KMS-11 (cell line): ENCODE results near the gene IFT80.
"Not testable (repeated sequence)": the region's sequence is repeated elsewhere in the genome, so short reads cannot be mapped to it uniquely, and the experiment has no call there.

Experiments used
- H2AFZ ChIP-seq: fragments of 200-600 bp; sonication (generic); 2 replicates; pipeline ENCODE4 v1.6.1; 2016; ENCODE audit warnings: antibody characterized with exemption, mixed run types, low read depth
- H3K27ac ChIP-seq: fragments of 200-600 bp; sonication (generic); 2 replicates; pipeline ENCODE4 v1.6.1; 2016; ENCODE audit warnings: mild to moderate bottlenecking, mixed run types
- H3K27me3 ChIP-seq: fragments of 200-600 bp; sonication (generic); 2 replicates; pipeline ENCODE4 v1.6.1; 2017; ENCODE audit warnings: mild to moderate bottlenecking, low read depth, mixed run types, moderate library complexity; ENCODE audit not compliant: insufficient read depth
- H3K36me3 ChIP-seq: fragments of 200-600 bp; sonication (generic); 2 replicates; pipeline ENCODE4 v1.6.1; 2017; ENCODE audit warnings: mild to moderate bottlenecking, mixed run types; ENCODE audit not compliant: insufficient read depth
- H3K4me1 ChIP-seq: fragments of 200-600 bp; sonication (generic); 2 replicates; pipeline ENCODE4 v1.6.1; 2016; ENCODE audit warnings: mild to moderate bottlenecking, low read depth, mixed run types; ENCODE audit not compliant: poor library complexity, severe bottlenecking
- H3K4me2 ChIP-seq: fragments of 200-600 bp; sonication (generic); 2 replicates; pipeline ENCODE4 v1.7.0; 2016; ENCODE audit warnings: mild to moderate bottlenecking, mixed run types
- H3K4me3 ChIP-seq: fragments of 200-600 bp; sonication (generic); IDR thresholded peaks from 2 replicates; pipeline ENCODE4 v1.6.1; 2017; ENCODE audit warnings: low read depth, low read length, mixed read lengths; ENCODE audit not compliant: insufficient read depth
- H3K79me2 ChIP-seq: fragments of 200-600 bp; sonication (generic); 2 replicates; pipeline ENCODE4 v1.6.1; 2016; ENCODE audit warnings: low read depth, mixed run types; ENCODE audit not compliant: insufficient read depth
- H3K9ac ChIP-seq: fragments of 200-600 bp; sonication (generic); 2 replicates; pipeline ENCODE4 v1.6.1; 2016; ENCODE audit warnings: mild to moderate bottlenecking, mixed run types
- H4K20me1 ChIP-seq: fragments of 200-600 bp; sonication (generic); 2 replicates; pipeline ENCODE4 v1.6.1; 2016; ENCODE audit warnings: mild to moderate bottlenecking, mixed run types; ENCODE audit not compliant: insufficient read depth
- TF ChIP-seq, protein P1 (sequence below): fragments of 200-600 bp; sonication (generic); conservative IDR thresholded peaks from 2 replicates; pipeline ENCODE4 v1.6.1; 2017; ENCODE audit warnings: low read depth, mild to moderate bottlenecking, antibody characterized with exemption, low read length, moderate library complexity, mixed read lengths

The IFT80 gene

GRCh38 chr3:160331127-160331937, 67.7 kb downstream of the IFT80 start:
- no peak overlapping the region for H3K9ac ChIP-seq
- H3K4me3 ChIP-seq: no peak overlapping the region
- H3K4me2 ChIP-seq: no peak overlapping the region
- TF ChIP-seq, protein P1, sequence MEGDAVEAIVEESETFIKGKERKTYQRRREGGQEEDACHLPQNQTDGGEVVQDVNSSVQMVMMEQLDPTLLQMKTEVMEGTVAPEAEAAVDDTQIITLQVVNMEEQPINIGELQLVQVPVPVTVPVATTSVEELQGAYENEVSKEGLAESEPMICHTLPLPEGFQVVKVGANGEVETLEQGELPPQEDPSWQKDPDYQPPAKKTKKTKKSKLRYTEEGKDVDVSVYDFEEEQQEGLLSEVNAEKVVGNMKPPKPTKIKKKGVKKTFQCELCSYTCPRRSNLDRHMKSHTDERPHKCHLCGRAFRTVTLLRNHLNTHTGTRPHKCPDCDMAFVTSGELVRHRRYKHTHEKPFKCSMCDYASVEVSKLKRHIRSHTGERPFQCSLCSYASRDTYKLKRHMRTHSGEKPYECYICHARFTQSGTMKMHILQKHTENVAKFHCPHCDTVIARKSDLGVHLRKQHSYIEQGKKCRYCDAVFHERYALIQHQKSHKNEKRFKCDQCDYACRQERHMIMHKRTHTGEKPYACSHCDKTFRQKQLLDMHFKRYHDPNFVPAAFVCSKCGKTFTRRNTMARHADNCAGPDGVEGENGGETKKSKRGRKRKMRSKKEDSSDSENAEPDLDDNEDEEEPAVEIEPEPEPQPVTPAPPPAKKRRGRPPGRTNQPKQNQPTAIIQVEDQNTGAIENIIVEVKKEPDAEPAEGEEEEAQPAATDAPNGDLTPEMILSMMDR: no peak
- no peak overlapping the region for H3K27ac ChIP-seq
- no peaks in the 10 kb centered on the region for H4K20me1 ChIP-seq
- H3K4me1 ChIP-seq: peaks cover 7% of the 10 kb centered on the region
- no peaks in the 10 kb centered on the region for H3K36me3 ChIP-seq
- H2AFZ ChIP-seq: no peak overlapping the region
- no peaks in the 10 kb centered on the region for H3K79me2 ChIP-seq
- no peaks in the 10 kb centered on the region for H3K27me3 ChIP-seq

- TF ChIP-seq, protein P1: no peak
- Histone ChIP-seq H3K36me3 (no peaks in the 10 kb centered on the region), H3K4me3 (no peak overlapping the region), H3K4me2 (no peak overlapping the region), H4K20me1 (no peaks in the 10 kb centered on the region), H3K79me2 (no peaks in the 10 kb centered on the region), H3K27ac (no peak overlapping the region), H3K27me3 (no peaks in the 10 kb centered on the region), H3K9ac (no peak overlapping the region), H3K4me1 (peaks cover 7% of the 10 kb centered on the region), H2AFZ (no peak overlapping the region)
Measured at GRCh38 chr3:160330690-160331089, 68.3 kb downstream of the IFT80 start.

DNA sequence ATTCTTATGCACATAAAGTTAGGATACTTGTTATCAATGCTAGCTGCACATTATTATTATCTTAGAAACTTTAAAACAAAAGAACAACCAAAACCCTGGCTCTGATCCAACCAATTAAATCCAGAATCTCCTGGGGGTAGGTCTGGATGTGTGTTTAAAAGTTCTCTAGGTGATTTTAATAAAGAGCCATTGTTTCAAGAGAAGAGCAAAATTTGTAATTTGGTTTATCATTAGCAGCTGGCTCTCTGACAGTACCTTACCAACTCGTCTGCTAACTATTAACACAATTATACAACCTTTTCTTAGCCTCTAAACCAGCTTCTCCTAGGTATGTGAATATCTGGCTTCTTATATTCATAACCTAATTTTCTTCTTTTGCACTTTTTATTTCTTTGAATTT, 68.9 kb downstream of the IFT80 start:
- H2AFZ ChIP-seq: no peak overlapping the region
- H3K4me3 ChIP-seq: no peak overlapping the region
- H4K20me1 ChIP-seq: no peaks in the 10 kb centered on the region
- peaks cover 7% of the 10 kb centered on the region for H3K4me1 ChIP-seq
- no peak overlapping the region for H3K27ac ChIP-seq
- H3K9ac ChIP-seq: no peak overlapping the region
- no peak overlapping the region for H3K4me2 ChIP-seq
- H3K36me3 ChIP-seq: no peaks in the 10 kb centered on the region
- TF ChIP-seq, protein P1: no peak
- H3K27me3 ChIP-seq: no peaks in the 10 kb centered on the region
- no peaks in the 10 kb centered on the region for H3K79me2 ChIP-seq

DNA sequence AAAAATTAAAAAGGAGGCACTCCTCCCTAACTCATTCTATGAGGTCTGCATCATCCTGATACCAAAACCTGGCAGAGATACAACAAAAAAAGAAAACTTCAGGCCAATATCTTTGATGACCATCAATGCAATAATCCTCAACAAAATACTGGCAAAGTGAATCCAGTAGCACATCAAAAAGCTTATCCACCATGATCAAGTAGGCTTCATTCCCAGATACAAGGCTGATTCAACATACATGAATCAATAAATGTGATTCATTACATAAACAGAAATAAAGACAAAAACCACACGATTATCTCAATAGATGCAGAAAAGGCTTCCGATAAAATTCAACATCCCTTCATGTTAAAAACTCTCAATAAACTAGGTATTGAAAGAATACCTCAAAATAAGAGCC, 72.7 kb downstream of the IFT80 start:
- H3K79me2 ChIP-seq, H3K27me3 ChIP-seq, H4K20me1 ChIP-seq, H3K4me3 ChIP-seq, H3K4me2 ChIP-seq, H3K4me1 ChIP-seq, H2AFZ ChIP-seq, H3K36me3 ChIP-seq, H3K27ac ChIP-seq, H3K9ac ChIP-seq: not testable (repeated sequence)

DNA sequence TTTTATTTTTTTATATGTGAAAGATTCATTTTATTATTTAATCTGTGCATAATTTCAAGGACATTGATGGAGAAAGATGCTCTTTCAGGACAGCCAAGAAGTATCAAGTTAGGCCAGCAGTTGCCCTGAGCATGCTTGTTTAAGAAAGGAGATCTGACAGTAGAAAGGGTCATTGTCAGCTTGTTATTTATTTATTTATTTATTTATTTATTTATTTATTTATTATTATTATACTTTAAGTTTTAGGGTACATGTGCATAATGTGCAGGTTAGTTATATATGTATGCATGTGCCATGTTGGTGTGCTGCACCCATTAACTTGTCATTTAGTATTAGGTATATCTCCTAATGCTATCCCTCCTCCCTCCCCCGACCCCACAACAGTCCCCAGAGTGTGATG, 77.2 kb downstream of the IFT80 start:
- not testable (repeated sequence) for H3K9ac ChIP-seq, H3K4me2 ChIP-seq, H3K27ac ChIP-seq, H3K4me3 ChIP-seq, H4K20me1 ChIP-seq, H3K79me2 ChIP-seq, H3K27me3 ChIP-seq, H2AFZ ChIP-seq, H3K36me3 ChIP-seq, H3K4me1 ChIP-seq
